GM12878 (cell line): ENCODE measurements around the gene AIG1. TPM values are rescaled to one million over a fixed set of nuclear protein-coding genes. Genes with fewer than 3 reads are reported as not detected.

ENCODE experiments used
- ATAC-seq: fragments of 200-7000 bp; cut with Tn5 transposase; 3 replicates; pipeline ENCODE4 v1.9.1; 2020; ENCODE audit warnings: mild to moderate bottlenecking, moderate library complexity
- BruUV-seq: library from RNA; stranded (reverse); fragments of 400-500 nt; replicated peaks from 2 replicates; lab custom pipeline; 2021; lab: Mats Ljungman, UMichigan
- CTCF ChIA-PET: fragments of 300-600 bp; sonication (Branson Sonifier 250); formaldehyde crosslinking; extraction: SDS; loops from one replicate; lab custom pipeline; 2021; ENCODE audit warnings: inconsistent platforms; lab: Yijun Ruan, JAX
- POLR2A ChIA-PET: fragments of 350-600 bp; formaldehyde crosslinking; extraction: SDS; loops from one replicate; lab custom pipeline; 2021; ENCODE audit warnings: inconsistent platforms; lab: Charles Lee
- RAD21 ChIA-PET: fragments of 300-600 bp; sonication (Branson Sonifier 250); formaldehyde crosslinking; loops from one replicate; lab custom pipeline; 2023; ENCODE audit warnings: antibody characterized with exemption; ENCODE audit not compliant: unreplicated experiment; lab: Charles Lee
- SMC1A ChIA-PET: fragments of 300-600 bp; sonication (Branson Sonifier 250); formaldehyde crosslinking; loops from one replicate; lab custom pipeline; 2023; ENCODE audit not compliant: unreplicated experiment, uncharacterized antibody; lab: Charles Lee
- DNase-seq: peaks from one replicate; pipeline ENCODE4 v3.0.0-alpha.2; 2011; ENCODE audit warnings: low read depth, low spot score
- FAIRE-seq: peaks from 3 replicates; lab custom pipeline; 2011; peaks lifted over from hg19 to GRCh38; lab: Jason Lieb, UNC
- H2AFZ ChIP-seq: 2 replicates; pipeline ENCODE4 v1.6.0; 2011; ENCODE audit warnings: low read depth, low read length, control low read depth; ENCODE audit not compliant: control insufficient read depth
- H3K27ac ChIP-seq: 2 replicates; pipeline ENCODE4 v1.5.1; 2011; ENCODE audit warnings: control low read depth; ENCODE audit not compliant: control insufficient read depth, insufficient read depth
- H3K27me3 ChIP-seq, 2 experiments: replicated peaks in 1 of 2; 2 replicates each; pipeline versions ENCODE4 v1.6.0 to v1.6.1; 2011; ENCODE audit warnings: low read length in 1 of 2; ENCODE audit not compliant: control insufficient read depth in 2 of 2, insufficient read depth in 2 of 2
- H3K36me3 ChIP-seq, 2 experiments: 2 replicates each; pipeline ENCODE4 v1.5.1; 2011; ENCODE audit warnings: low read length in 1 of 2; ENCODE audit not compliant: control insufficient read depth in 2 of 2, insufficient read depth in 2 of 2
- H3K4me1 ChIP-seq: 2 replicates; pipeline ENCODE4 v1.6.1; 2011; ENCODE audit warnings: mild to moderate bottlenecking, low read length, moderate library complexity, mixed read lengths; ENCODE audit not compliant: control insufficient read depth, insufficient read depth
- H3K4me2 ChIP-seq: 2 replicates; pipeline ENCODE4 v1.6.0; 2011; ENCODE audit warnings: control low read depth; ENCODE audit not compliant: control insufficient read depth, insufficient read depth
- H3K4me3 ChIP-seq: fragments of 200-600 bp; sonication (generic); 2 replicates; pipeline ENCODE4 v1.5.1; 2016
- H3K79me2 ChIP-seq: 2 replicates; pipeline ENCODE4 v1.6.0; 2011; ENCODE audit warnings: low read length; ENCODE audit not compliant: control insufficient read depth, insufficient read depth
- H3K9ac ChIP-seq: 2 replicates; pipeline ENCODE4 v1.8.0; 2011; ENCODE audit warnings: low read length, control low read depth, mixed read lengths; ENCODE audit not compliant: control insufficient read depth, insufficient read depth
- H3K9me3 ChIP-seq: replicated peaks from 3 replicates; pipeline ENCODE4 v1.5.1; 2011; ENCODE audit warnings: mild to moderate bottlenecking, low read length; ENCODE audit not compliant: control insufficient read depth, insufficient read depth
- H4K20me1 ChIP-seq: 2 replicates; pipeline ENCODE4 v1.6.0; 2011; ENCODE audit not compliant: control insufficient read depth, insufficient read depth
- BMI1 ChIP-seq: fragments of 450-650 bp; IDR thresholded peaks from 2 replicates; pipeline ENCODE4 v1.6.1; 2016; ENCODE audit warnings: mild to moderate bottlenecking, moderate library complexity, borderline replicate concordance
- CBX3 ChIP-seq: fragments of 200-600 bp; sonication (generic); IDR thresholded peaks from 2 replicates; pipeline ENCODE4 v1.6.1; 2016; ENCODE audit warnings: low read depth, borderline replicate concordance
- FOXK2 ChIP-seq: fragments of 450-650 bp; IDR thresholded peaks from 2 replicates; pipeline ENCODE4 v1.6.1; 2017; ENCODE audit warnings: mild to moderate bottlenecking, moderate library complexity
- IKZF1 ChIP-seq: fragments of 450-650 bp; conservative IDR thresholded peaks from 2 replicates; pipeline ENCODE4 v1.6.1; 2017; ENCODE audit warnings: antibody characterized with exemption, mild to moderate bottlenecking
- POLR2AphosphoS5 ChIP-seq: IDR thresholded peaks from 2 replicates; pipeline ENCODE4 v1.6.1; 2011; ENCODE audit warnings: mild to moderate bottlenecking, low read length, inconsistent platforms
- RAD51 ChIP-seq: fragments of 450-650 bp; IDR thresholded peaks from 2 replicates; pipeline ENCODE4 v1.6.1; 2016; ENCODE audit warnings: moderate library complexity, mild to moderate bottlenecking, inconsistent platforms
- RB1 ChIP-seq: fragments of 450-650 bp; formaldehyde crosslinking; IDR thresholded peaks from 2 replicates; pipeline ENCODE4 v1.6.1; 2017; ENCODE audit warnings: mild to moderate bottlenecking, borderline replicate concordance
- SRF ChIP-seq, 2 experiments: IDR thresholded peaks; 2 replicates each; pipeline ENCODE4 v1.6.1; 2011; ENCODE audit warnings: low read depth in 2 of 2, low read length in 2 of 2, mild to moderate bottlenecking in 1 of 2, moderate library complexity in 1 of 2
- TBL1XR1 ChIP-seq: IDR thresholded peaks from 2 replicates; pipeline ENCODE4 v1.6.1; 2012; ENCODE audit warnings: low read depth, low read length, improper control_type of control experiment
- TCF7 ChIP-seq: IDR thresholded peaks from 2 replicates; pipeline ENCODE4 v1.6.1; 2014; ENCODE audit warnings: antibody characterized with exemption, borderline replicate concordance
- ZNF24 ChIP-seq: fragments of 450-650 bp; IDR thresholded peaks from 2 replicates; pipeline ENCODE4 v1.6.1; 2017; ENCODE audit warnings: antibody characterized with exemption, mild to moderate bottlenecking
- ZNF622 ChIP-seq: fragments of 450-650 bp; IDR thresholded peaks from 2 replicates; pipeline ENCODE4 v1.6.1; 2017; ENCODE audit warnings: mild to moderate bottlenecking, inconsistent platforms
- WGBS: methylation state at CpG from one replicate; pipeline ENCODE4 v1.1.6; 2016; ENCODE audit warnings: low lambda C conversion rate; ENCODE audit not compliant: insufficient replicate concordance, insufficient coverage; ENCODE audit errors: missing lambda C conversion rate; 5-methylcytosine and 5-hydroxymethylcytosine counted together
- in situ Hi-C: fragments of 300-500 bp; cut with MboI; formaldehyde crosslinking; loops from 9 replicates; pipeline ENCODE4 v1.14.3; 2018; ENCODE audit warnings: mixed read lengths
- intact Hi-C: fragments of 100-400 bp; cut with micrococcal nuclease; formaldehyde crosslinking; loops from one replicate; pipeline ENCODE4 v1.14.2; 2022; ENCODE audit not compliant: unreplicated experiment
- polyA plus RNA-seq, 11 experiments: library from polyadenylated mRNA; depleted of rRNA in 4 of 11; unstranded in 6 of 11; stranded (reverse) in 5 of 11; fragments of >200 nt; fragmentation: Nextera tagmentation in 4 of 11; fragmentation: Illumina TruSeq in 1 of 11; extraction: Ambion mirVana in 4 of 11; extraction: Trizol in 1 of 11; gene quantifications; 1 replicate in 1 of 11; 2 replicates in 10 of 11; pipeline versions ENCODE4 v1.2.1 to v1.2.3, GENCODE V29; 2011 to 2016; ENCODE audit warnings: inconsistent platforms in 2 of 11, missing spikeins in 2 of 11, low read depth in 1 of 11
- total RNA-seq, 4 experiments: library from RNA; depleted of rRNA in 3 of 4; stranded (reverse); fragments of >200 nt in 3 of 4; fragmentation: Illumina TruSeq in 1 of 4; extraction: Trizol in 1 of 4; gene quantifications; 2 replicates each; pipeline versions ENCODE4 v1.2.1 to v1.2.3, GENCODE V29; 2013 to 2021
- TF ChIP-seq, protein P1 (sequence below): IDR thresholded peaks from 2 replicates; pipeline ENCODE4 v1.6.1; 2011; ENCODE audit warnings: borderline replicate concordance, low read depth, mild to moderate bottlenecking, moderate library complexity, low read length; ENCODE audit not compliant: insufficient read depth, poor library complexity, severe bottlenecking
- TF ChIP-seq, protein P2 (sequence below): IDR thresholded peaks from 2 replicates; pipeline ENCODE4 v1.6.1; 2012; ENCODE audit warnings: low read length, inconsistent platforms

Gene AIG1
- total and polyA plus RNA-seq, 10 of the 15 experiments (the other 5 are each of a cell fraction or from before 2014, with no cell fraction given): 27.0 to 74.5 (median 36.4) TPM

DNA sequence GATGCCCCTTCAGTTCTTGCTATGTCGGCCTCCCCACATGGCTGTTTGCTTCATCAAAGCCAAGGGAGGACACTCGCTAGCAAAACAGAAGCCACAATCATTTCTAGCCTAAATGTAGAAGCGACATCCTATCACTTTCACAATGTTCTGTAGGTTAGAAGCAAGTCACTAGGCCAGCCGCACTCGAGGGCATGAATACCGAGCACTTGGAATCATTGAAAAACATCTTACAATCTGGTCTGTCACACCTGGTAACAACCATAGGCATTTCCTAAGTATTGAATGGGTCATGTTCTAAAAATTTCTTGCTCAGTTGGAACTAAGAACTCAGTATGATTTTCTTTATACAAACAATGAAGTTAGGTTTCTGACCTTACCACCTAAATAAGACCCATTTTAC, 192.3 kb downstream of the AIG1 start:
- intact Hi-C loops: no loop called here
- no peak overlapping the region for H3K4me2 ChIP-seq
- no peak overlapping the region for H3K4me3 ChIP-seq
- no peaks in the 10 kb centered on the region for H3K36me3 ChIP-seq
- no peak overlapping the region for H2AFZ ChIP-seq
- H3K9me3 ChIP-seq: no peaks in the 10 kb centered on the region
- ATAC-seq (no peak), FAIRE-seq (no peak), DNase-seq (no peak)
- no peaks in the 10 kb centered on the region for H3K27me3 ChIP-seq
- no peaks in the 10 kb centered on the region for H3K79me2 ChIP-seq
- no peaks in the 10 kb centered on the region for H4K20me1 ChIP-seq
- ChIA-PET SMC1A (no interaction called here), CTCF (interaction anchor here (0.6 to 1.2 kb wide), 2 partner anchors 15 to 42 kb away, joined by 3 read pairs; no protein-coding TSS in a partner anchor), POLR2A (no interaction called here), RAD21 (no interaction called here)
- no peaks in the 10 kb centered on the region for H3K4me1 ChIP-seq
- in situ Hi-C loops: no loop called here
- H3K27ac ChIP-seq: no peak overlapping the region
- 97% methylated on average over 6 of the region's 6 CpGs for WGBS
- no peak for TF ChIP-seq ZNF24
- TF ChIP-seq RAD51: no peak
- TF ChIP-seq, protein P1, sequence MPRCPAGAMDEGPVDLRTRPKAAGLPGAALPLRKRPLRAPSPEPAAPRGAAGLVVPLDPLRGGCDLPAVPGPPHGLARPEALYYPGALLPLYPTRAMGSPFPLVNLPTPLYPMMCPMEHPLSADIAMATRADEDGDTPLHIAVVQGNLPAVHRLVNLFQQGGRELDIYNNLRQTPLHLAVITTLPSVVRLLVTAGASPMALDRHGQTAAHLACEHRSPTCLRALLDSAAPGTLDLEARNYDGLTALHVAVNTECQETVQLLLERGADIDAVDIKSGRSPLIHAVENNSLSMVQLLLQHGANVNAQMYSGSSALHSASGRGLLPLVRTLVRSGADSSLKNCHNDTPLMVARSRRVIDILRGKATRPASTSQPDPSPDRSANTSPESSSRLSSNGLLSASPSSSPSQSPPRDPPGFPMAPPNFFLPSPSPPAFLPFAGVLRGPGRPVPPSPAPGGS: no peak
- TF ChIP-seq, protein P2, sequence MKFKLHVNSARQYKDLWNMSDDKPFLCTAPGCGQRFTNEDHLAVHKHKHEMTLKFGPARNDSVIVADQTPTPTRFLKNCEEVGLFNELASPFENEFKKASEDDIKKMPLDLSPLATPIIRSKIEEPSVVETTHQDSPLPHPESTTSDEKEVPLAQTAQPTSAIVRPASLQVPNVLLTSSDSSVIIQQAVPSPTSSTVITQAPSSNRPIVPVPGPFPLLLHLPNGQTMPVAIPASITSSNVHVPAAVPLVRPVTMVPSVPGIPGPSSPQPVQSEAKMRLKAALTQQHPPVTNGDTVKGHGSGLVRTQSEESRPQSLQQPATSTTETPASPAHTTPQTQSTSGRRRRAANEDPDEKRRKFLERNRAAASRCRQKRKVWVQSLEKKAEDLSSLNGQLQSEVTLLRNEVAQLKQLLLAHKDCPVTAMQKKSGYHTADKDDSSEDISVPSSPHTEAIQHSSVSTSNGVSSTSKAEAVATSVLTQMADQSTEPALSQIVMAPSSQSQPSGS: no peak
- TF ChIP-seq SRF (IDR thresholded peaks at IDR 0.05; ENCODE audit: low read depth in 2 of 2, low read length in 2 of 2): no peak
- no peak for TF ChIP-seq ZNF622
- TF ChIP-seq IKZF1: no peak
- no peak for TF ChIP-seq TCF7
- TF ChIP-seq CBX3: no peak
- no peak for TF ChIP-seq RB1
- no peak for TF ChIP-seq BMI1
- no peak for TF ChIP-seq POLR2AphosphoS5
- TF ChIP-seq FOXK2: no peak
- no peak for TF ChIP-seq TBL1XR1
- BruUV-seq: no TSS peak
- no peak overlapping the region for H3K9ac ChIP-seq
